ENCODE measurements around the gene POR.
"Not testable (repeated sequence)": the region's sequence is repeated elsewhere in the genome, so short reads cannot be mapped to it uniquely, and the experiment has no call there.

The POR gene
- 66.9 to 75.5 (median 70.2) reads per million in 4 experiments for total RNA-seq

DNA sequence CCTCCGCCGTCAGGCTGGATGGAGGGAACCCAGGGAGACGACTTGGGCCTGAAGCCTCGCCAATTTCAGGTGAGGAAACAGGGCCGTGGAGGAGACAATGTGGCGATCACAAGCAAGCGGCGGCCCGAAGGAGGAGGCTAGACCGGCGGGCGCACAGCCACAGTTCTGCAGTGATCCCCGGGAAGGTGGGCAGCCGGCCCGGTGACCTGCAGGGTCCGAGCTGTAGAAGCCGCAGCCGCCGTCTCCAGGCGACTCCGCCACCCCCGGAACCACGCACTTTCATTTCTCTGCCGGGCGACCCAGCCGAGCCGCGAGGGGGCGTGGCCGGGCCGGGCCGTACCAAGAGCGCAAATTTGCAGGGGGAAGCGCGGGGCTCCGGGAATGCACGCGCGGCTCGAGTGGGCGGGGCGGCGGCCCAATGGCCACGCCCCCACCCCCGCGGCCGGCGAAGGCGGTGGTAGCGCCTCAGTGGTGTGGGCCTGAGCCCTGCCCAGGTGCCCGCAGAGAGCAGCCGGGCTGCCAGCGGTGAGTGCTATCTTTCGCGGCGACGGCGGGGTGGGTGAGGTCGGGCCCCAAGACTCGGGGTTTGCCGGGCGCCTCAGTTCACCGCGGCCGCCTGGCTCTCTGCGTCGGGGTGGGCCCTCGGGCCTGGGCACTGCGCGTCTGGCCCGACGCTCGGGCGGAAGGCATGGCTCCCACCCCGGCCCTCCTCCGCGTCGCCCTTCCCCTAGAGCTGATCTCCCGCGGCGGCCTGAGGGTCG is at the start of gene POR:
Gene POR (plus strand): TSS at position 501 of the 761 bp plus-strand sequence. CDS start 38,847 bp downstream, outside the sequence.
- DNase-seq, result peak; percentile 95

- no peak for DNase-seq
Measured at GRCh38 chr7:75866114-75866488, 48.9 kb upstream of the POR start.

DNA sequence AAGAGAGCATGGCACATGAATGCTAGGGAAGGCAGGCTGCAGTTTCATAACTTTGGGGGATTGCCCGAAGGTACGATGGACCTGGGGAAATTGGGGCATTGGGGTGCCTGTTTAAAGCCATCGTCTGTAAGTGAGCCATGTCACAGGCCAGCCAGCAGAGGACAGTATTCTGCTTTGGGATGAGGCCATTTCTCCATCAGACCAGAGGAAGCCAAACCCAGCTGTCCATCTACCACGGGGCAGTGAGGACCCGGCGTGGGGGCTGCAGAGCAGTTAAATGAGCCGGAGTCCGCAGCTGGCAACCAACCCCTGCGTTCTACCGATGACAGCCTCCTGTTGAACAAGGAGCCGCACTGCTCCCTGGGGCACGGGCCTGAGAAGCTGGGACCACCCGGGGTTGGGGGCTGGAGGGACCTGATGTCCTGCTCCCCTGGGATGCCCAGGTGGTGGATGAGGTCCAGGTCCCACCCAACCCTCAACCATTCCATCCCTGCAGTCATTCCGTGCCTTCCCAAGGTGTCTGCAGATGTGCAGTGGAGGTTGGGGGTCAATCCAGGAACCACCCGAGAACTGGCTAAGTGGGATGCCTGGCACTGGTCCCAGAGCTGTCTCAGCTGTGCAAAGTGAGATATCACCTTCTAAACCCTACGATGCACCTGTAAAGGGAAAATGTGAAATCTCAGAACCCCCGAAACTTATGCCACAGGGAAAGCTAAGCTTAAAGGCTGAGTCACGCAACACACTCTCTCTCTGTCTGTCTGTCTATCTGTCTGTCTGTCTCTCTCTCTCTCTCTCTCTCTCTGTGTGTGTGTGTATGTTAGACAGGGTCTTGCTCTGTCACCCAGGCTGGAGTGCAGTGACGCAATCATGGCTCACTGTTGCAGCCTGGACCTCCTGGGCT is 48.2 kb upstream of the POR start:
- peak; percentile 7 for DNase-seq

DNA sequence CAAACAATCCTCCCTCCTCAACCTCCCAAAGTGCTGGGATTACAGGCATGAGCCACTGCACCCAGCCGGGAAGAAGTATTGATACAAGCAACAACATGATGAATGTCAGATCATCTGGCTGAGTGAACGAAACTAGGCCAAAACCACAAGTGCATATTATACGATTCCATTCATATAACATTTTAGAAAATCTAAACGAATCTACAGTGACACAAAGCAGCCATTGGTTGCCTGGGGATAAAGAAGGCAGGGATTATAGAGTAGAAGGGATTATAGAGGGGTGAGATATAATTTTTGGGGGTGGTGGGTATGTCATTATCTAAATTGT is 47.6 kb upstream of the POR start:
- DNase-seq, result no peak

GRCh38 chr7:75868153-75868552 is 46.8 kb upstream of the POR start:
- DNase-seq, result no peak

DNA sequence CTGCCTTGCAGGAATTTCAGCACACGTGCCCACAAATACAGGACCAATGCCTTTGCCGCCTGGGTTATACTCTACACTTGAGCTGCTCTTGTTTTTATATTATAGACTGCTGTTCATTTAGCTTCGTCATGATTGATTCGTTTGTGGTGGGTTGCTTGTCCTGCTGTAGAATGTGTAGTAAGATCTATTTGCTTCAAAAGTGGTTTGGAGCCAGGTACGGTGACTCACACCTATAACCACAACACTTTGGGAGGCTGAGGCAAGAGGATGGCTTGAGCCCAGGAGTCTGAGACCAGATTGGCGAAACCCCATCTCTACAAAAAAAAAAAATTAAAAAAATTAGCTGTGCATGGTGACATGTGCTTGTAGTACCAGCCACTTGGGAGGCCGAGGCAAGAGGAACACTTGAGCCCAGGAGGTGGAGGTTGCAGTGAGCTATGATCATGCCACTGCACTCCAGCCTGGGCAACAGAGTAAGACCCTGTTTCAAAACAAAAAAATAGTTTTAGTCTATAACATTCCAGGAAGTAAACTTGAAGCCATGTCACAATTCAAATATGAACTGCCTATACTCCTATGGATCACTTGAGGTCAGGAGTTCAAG is 45.1 kb upstream of the POR start:
- no peak for DNase-seq

GRCh38 chr7:75870557-75871161 is 44.3 kb upstream of the POR start:
- DNase-seq, result no peak

- no peak for DNase-seq
Measured at GRCh38 chr7:75872073-75872782, 42.7 kb upstream of the POR start.

DNA sequence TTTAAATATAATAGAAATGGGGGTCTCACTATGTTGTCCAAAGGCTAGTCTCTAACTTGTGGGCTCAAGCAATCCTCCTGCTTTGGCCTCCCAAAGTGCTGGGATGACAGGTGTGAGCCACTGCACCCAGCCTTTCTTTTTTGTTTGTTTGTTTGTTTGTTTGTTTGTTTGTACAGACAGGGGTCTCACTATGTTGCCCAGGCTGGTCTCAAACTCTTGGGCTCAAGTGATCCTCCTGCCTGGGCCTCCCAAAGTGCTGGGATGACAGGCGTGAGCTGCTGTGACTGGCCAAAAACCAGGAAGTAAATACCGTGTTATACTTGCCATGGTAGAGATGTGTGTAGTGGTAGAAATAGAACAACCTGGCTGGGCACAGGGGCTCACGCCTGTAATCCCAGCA is 40.8 kb upstream of the POR start:
- DNase-seq, result not testable (repeated sequence)

DNA sequence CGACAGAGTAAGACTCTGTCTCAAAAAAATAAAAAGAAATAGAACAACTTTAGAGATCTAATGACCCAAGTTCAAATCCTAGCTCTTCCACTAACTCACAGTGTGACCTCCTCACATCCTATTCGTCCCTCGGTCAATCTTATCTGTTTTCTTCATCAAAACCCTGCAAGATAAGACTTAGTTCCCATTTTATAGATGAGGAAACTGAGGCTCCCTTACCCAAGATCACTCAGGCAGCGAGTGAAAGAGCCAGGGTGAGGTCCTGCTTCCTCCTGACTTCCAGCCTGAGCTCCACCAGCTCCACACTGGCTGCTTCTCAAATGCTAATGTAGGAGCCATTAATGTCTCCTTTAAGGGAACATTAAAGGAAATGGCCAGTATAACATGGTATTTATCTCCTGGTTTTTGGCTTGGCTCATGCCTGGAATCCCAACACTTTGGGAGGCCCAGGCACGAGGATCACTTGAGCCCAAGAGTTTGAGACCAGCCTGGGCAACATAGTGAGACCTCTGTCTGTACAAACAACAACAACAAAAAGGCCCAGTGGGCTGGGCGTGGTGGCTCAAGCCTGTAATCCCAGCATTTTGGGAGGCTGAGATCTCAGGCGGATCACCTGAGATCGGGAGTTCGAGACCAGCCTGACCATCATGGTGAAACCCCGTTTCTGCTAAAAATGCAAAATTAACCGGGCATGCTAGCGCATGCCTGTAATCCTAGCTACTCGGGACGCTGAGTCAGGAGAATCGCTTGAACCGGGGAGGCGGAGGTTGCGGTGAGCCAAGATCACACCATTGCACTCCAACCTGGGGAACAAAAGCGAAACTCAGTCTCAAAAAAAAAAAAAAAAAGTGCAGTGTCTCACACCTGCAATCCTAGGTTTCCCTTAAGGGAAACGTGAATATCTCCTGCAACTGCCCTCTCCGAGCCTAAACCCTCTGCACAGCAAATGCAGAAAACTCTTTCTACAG is 39.6 kb upstream of the POR start:
- no peak for DNase-seq

- DNase-seq, result no peak
Measured at GRCh38 chr7:75876126-75876881, 38.7 kb upstream of the POR start.

GRCh38 chr7:75878312-75878768 is 36.6 kb upstream of the POR start:
- no peak for DNase-seq

- peak; percentile 97 for DNase-seq
Measured at GRCh38 chr7:75878769-75879611, 36.0 kb upstream of the POR start, which contains the start of gene RHBDD2. TSS of gene RHBDD2 (plus strand) at chr7:75879034. CDS start at chr7:75879083, 49 bp downstream.

- DNase-seq, result peak; percentile 1
Measured at GRCh38 chr7:75879771-75880184, 35.2 kb upstream of the POR start.

DNA sequence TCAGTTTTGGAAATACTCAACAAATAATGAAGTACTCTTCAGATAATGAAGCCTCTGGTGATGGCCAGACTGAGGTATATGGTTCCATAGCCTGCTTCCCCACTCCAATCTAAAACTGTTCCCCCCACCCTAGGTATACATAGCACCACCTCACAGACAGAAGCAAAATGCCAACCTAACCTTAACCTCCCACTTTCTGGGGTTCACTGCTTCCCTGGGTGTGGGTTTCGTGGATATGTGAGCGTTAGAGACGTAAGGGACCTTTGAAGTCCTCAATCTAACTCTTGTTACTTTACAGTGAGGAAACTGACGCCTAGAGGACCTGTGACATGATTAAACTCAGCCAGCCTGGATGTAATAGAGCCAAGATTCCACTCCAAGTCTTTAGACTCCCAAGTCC is 34.7 kb upstream of the POR start:
- no peak for DNase-seq

GRCh38 chr7:75881436-75882095 is 33.4 kb upstream of the POR start:
- DNase-seq, result no peak

GRCh38 chr7:75883265-75883824 is 31.6 kb upstream of the POR start:
- not testable (repeated sequence) for DNase-seq

- DNase-seq, result no peak
Measured at GRCh38 chr7:75884476-75884875, 30.5 kb upstream of the POR start.
